Heart left ventricle (tissue), 16 donors: ENCODE measurements around the gene ZZZ3. TPM values are rescaled to one million over a fixed set of nuclear protein-coding genes. Genes with fewer than 3 reads are reported as not detected.

Experiments used
- ATAC-seq, 4 donors: fragments of 200-7000 bp; cut with Tn5 transposase; one replicate each; pipeline ENCODE4 v1.9.1; 2020 to 2022; ENCODE audit warnings: moderate library complexity in 4 of 4, mild to moderate bottlenecking in 3 of 4, moderate number of reproducible peaks in 1 of 4
- DNase-seq, 5 donors: peaks; one replicate each; pipeline ENCODE4 v3.0.0-alpha.2; 2020
- H3K27ac ChIP-seq, 12 donors: fragments of 200-600 bp; sonication (generic) in 4 of 12; one replicate each; pipeline versions ENCODE4 v1.5.0 to v1.8.0; 2016 to 2022; ENCODE audit warnings: mild to moderate bottlenecking in 2 of 12
- H3K27me3 ChIP-seq, 9 donors: fragments of 200-600 bp; sonication (generic) in 2 of 9; one replicate each; pipeline versions ENCODE4 v1.5.1 to v1.8.0; 2016 to 2022; ENCODE audit warnings: mild to moderate bottlenecking in 3 of 9
- H3K36me3 ChIP-seq, 9 donors: fragments of 200-600 bp; sonication (generic) in 2 of 9; one replicate each; pipeline versions ENCODE4 v1.5.0 to v1.8.0; 2018 to 2022; ENCODE audit warnings: mild to moderate bottlenecking in 2 of 9
- H3K4me1 ChIP-seq, 12 donors: fragments of 200-600 bp; sonication (generic) in 4 of 12; one replicate each; pipeline versions ENCODE4 v1.5.0 to v1.8.0; 2016 to 2022; ENCODE audit warnings: mild to moderate bottlenecking in 3 of 12
- H3K4me3 ChIP-seq, 12 donors: fragments of 200-600 bp; sonication (generic) in 4 of 12; one replicate each; pipeline versions ENCODE4 v1.5.0 to v1.8.0; 2017 to 2022; ENCODE audit warnings: mild to moderate bottlenecking in 9 of 12, moderate library complexity in 4 of 12
- H3K9me3 ChIP-seq, 12 donors: fragments of 200-600 bp; sonication (generic) in 4 of 12; one replicate each; pipeline versions ENCODE4 v1.5.0 to v1.8.0; 2016 to 2022; ENCODE audit warnings: mild to moderate bottlenecking in 1 of 12
- POLR2A ChIP-seq, 2 donors: fragments of 450-650 bp; IDR thresholded peaks; one replicate each; pipeline ENCODE4 v1.6.1; 2017; ENCODE audit warnings: antibody characterized with exemption in 2 of 2, mild to moderate bottlenecking in 2 of 2, moderate library complexity in 2 of 2
- whole genome bisulfite sequencing, 4 donors: extraction: QIAGEN DNeasy Blood & Tissue Kit in 2 of 4; methylation state at CpG; one replicate each; pipeline versions ENCODE4 v1.1.5 to v1.1.7; 2013 to 2018; 5-methylcytosine and 5-hydroxymethylcytosine counted together
- intact Hi-C, 10 donors: fragments of 100-400 bp; cut with DNase I; formaldehyde crosslinking; loops; one replicate each; pipeline versions ENCODE4 v1.11.1 to v1.14.2; 2022
- polyA plus RNA-seq, 2 donors: library from polyadenylated mRNA; stranded (reverse); fragments of 200-250 nt; gene quantifications; one replicate each; pipeline ENCODE4 v1.2.3, GENCODE V29; 2013
- total RNA-seq, 9 donors: library from RNA; depleted of rRNA in 2 of 9; stranded (reverse); fragments of >200 nt in 2 of 9; fragmentation: NEBNext Ultra II Directional in 3 of 9; extraction: Animal tissue kit (Norgen Biotek cat#: 25700) in 3 of 9; gene quantifications; one replicate each; pipeline versions ENCODE4 v1.1.0 to v1.2.4, GENCODE V29; 2016 to 2023
- TF ChIP-seq, protein P1 (sequence below), 12 donors: fragments of 200-600 bp; sonication (generic) in 4 of 12; IDR thresholded peaks; one replicate each; pipeline versions ENCODE4 v1.5.0 to v1.8.0; 2018 to 2022; ENCODE audit warnings: antibody characterized with exemption in 12 of 12, mild to moderate bottlenecking in 5 of 12
- donor health status: ischemic (EF 13 %, LVEDD 7.1; RV severe dilation, severe dysfunction).
- donor health status: healthy with polysubstance abuse.
- donor health status: DM: no; HTN: yes; CAD: no.
- donor health status: DM: no; HTN: no; CAD: no.
- donor health status: ischemic (EF 25% LVEDD 6.9; RV normal size, moderate dysfunction).
- donor health status: ischemic (EF 25% LVEDD 5.7; RV mildly dilated, moderate dysfunction).
- donor health status: healthy.
- donor health status: DM: yes; HTN: yes; CAD: no.
- donor health status: ischemic (EF 35%, LVEDD 5.7; RV mildly dilated, moderate dysfunction).
- donor health status: nonischemic (EF 11% LVEDD 7.7; RV severe dilation, severe dysfunction).
- donor health status: DM: yes; HTN: yes; CAD: no.
- donor health status: PGD.
- donor health status: ischemic (EF 29% LVEDD 5.4; RV normal size, mild dysfunction).
- donor health status: nonischemic (EF 23%, LVEDD 6.1; RV moderate dilation, normal function).

Gene ZZZ3
- total and polyA plus RNA-seq, 11 donors: 7.0 to 45.1 (median 30.8) TPM

DNA sequence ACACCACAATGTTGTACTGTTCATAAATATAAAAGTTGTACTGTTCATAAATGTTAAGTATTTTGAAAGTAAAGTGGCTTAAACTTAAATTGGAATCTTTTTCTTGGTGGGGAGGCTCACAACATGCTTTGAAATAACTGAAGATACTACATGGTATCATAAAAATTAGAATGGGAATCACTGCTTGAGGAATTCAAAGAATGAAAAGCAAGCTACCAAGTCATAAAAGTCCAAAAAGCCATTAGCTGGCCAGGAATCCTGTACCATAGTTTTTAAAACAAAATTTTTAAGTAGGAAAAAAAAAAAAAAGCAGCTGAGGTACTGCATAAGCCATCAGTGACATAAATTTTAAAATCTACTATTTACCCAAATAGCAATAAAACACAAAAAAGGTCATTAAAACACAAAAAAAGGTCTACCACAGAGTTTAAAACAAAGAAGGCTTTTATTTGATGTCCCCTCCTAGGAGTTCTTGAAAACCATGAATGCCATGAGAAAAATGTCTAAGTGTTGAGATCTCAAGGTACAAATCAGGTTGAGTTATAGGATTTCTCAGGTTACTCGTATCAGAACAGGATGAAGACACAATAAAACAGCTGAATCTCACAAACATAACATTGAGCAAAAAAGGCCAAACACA lies 8.6 kb downstream of the ZZZ3 start:
- ATAC-seq: no peak
- Histone ChIP-seq H3K4me3 (no peak overlapping the region), H3K27ac (peak overlapping the region in 1 of 12 donors; percentile 2), H3K36me3 (peaks cover 0 to 3% (median 0%) of the 10 kb centered on the region in 9 donors), H3K9me3 (no peaks in the 10 kb centered on the region), H3K4me1 (peaks cover 0 to 63% (median 37%) of the 10 kb centered on the region in 12 donors), H3K27me3 (no peaks in the 10 kb centered on the region)
- intact Hi-C loops: loop anchor here in 1 of 10 donors (10.0 kb wide), 1 partner anchor 79 kb away; no protein-coding TSS in a partner anchor
- DNase-seq: no peak
- WGBS, 4 donors: 83 to 91% (median 91%) methylated on average over 1 of the region's 1 CpG
- TF ChIP-seq, protein P1, sequence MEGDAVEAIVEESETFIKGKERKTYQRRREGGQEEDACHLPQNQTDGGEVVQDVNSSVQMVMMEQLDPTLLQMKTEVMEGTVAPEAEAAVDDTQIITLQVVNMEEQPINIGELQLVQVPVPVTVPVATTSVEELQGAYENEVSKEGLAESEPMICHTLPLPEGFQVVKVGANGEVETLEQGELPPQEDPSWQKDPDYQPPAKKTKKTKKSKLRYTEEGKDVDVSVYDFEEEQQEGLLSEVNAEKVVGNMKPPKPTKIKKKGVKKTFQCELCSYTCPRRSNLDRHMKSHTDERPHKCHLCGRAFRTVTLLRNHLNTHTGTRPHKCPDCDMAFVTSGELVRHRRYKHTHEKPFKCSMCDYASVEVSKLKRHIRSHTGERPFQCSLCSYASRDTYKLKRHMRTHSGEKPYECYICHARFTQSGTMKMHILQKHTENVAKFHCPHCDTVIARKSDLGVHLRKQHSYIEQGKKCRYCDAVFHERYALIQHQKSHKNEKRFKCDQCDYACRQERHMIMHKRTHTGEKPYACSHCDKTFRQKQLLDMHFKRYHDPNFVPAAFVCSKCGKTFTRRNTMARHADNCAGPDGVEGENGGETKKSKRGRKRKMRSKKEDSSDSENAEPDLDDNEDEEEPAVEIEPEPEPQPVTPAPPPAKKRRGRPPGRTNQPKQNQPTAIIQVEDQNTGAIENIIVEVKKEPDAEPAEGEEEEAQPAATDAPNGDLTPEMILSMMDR (IDR thresholded peaks at IDR 0.05): no peak
- no peak for TF ChIP-seq POLR2A (IDR thresholded peaks at IDR 0.05)

DNA sequence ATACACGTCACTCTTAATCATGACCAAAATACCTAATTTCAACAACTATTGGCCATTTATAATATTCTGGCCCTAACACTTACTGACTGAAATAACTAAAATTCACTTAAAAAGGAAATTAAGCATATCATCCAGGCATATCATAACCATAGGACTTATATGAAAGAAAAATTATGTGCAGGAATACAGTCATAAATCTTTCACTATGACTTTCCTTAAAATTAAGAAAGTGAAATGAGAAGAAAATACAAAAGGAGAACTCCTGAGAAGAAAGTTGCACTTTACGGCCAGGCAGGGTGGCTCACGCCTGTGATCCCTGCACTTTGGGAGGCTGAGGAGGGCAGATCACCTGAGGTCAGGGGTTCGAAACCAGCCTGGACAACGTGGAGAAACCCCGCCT lies 9.4 kb downstream of the ZZZ3 start:
- intact Hi-C loops: loop anchor here in 1 of 10 donors (10.0 kb wide), 1 partner anchor 78 kb away; no protein-coding TSS in a partner anchor
- ATAC-seq: no peak
- Histone ChIP-seq H3K36me3 (peaks cover 0 to 3% (median 0%) of the 10 kb centered on the region in 9 donors), H3K4me3 (no peak overlapping the region), H3K27me3 (no peaks in the 10 kb centered on the region), H3K27ac (peak overlapping the region in 1 of 12 donors; percentile 2), H3K9me3 (no peaks in the 10 kb centered on the region), H3K4me1 (peaks cover 0 to 62% (median 36%) of the 10 kb centered on the region in 12 donors)
- WGBS, 4 donors: 88 to 94% (median 92%) methylated on average over 6 of the region's 6 CpGs
- DNase-seq: no peak
- TF ChIP-seq POLR2A (IDR thresholded peaks at IDR 0.05): no peak
- TF ChIP-seq, protein P1 (IDR thresholded peaks at IDR 0.05): no peak

DNA sequence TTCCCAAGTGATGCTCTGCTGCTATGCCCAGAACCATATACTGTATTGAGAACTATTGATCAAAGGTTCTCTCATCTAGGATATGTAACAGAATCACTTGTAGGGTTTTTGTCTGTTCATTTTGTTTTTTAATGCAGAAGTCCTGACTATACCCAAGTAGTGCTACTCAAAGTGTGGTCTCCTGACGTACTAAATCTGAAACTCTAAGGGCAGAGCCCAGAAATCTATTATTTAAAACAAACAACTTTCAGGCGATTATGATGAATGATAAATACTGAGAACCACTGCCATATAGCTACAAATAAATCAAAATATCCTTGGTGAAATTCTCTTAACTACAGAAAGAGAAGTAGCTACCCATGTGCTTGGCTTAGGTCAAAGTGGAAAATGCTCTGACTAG lies 10.1 kb downstream of the ZZZ3 start:
- H3K27ac ChIP-seq: no peak overlapping the region
- 91 to 94% (median 93%) methylated on average over 2 of the region's 2 CpGs for WGBS, 4 donors
- peaks cover 0 to 3% (median 0%) of the 10 kb centered on the region in 9 donors for H3K36me3 ChIP-seq
- TF ChIP-seq, protein P1 (IDR thresholded peaks at IDR 0.05): no peak
- TF ChIP-seq POLR2A (IDR thresholded peaks at IDR 0.05): no peak
- H3K27me3 ChIP-seq: no peaks in the 10 kb centered on the region
- H3K4me1 ChIP-seq: peaks cover 0 to 55% (median 33%) of the 10 kb centered on the region in 12 donors
- ATAC-seq: no peak
- intact Hi-C loops: loop anchor here in 1 of 10 donors (10.0 kb wide), 1 partner anchor 78 kb away; no protein-coding TSS in a partner anchor
- no peak for DNase-seq
- no peak overlapping the region for H3K4me3 ChIP-seq
- H3K9me3 ChIP-seq: no peaks in the 10 kb centered on the region

DNA sequence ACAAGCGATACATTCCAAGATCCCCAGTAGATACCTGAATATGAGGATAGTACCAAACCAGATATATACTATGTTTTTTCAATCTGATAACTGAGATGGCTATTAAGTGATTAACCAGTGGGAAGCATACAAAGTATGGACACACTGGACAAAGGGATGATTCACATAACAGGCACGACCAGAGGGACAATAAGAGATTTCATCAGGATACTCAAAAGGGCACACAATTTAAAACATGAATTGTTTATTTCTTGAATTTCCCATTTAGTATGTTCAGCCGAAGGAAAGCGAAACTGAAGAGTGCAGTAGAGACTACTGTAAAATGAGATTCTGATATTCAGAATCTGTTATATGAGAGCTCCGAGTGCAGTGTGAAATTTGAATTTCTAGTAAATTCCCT lies 10.6 kb downstream of the ZZZ3 start:
- DNase-seq: no peak
- intact Hi-C loops: loop anchor here in 1 of 10 donors (10.0 kb wide), 1 partner anchor 77 kb away; no protein-coding TSS in a partner anchor
- Histone ChIP-seq H3K27me3 (no peaks in the 10 kb centered on the region), H3K4me3 (no peak overlapping the region), H3K36me3 (peaks cover 0 to under 1% (median 0%) of the 10 kb centered on the region in 9 donors), H3K4me1 (peaks cover 0 to 54% (median 33%) of the 10 kb centered on the region in 12 donors), H3K9me3 (no peaks in the 10 kb centered on the region), H3K27ac (no peak overlapping the region)
- no peak for ATAC-seq
- TF ChIP-seq, protein P1 (IDR thresholded peaks at IDR 0.05): no peak
- no peak for TF ChIP-seq POLR2A (IDR thresholded peaks at IDR 0.05)
- 83 to 85% (median 83%) methylated on average over 5 of the region's 5 CpGs for WGBS, 4 donors
